ENCODE results near the gene DPP6.
"Not testable (repeated sequence)": the region's sequence is repeated elsewhere in the genome, so short reads cannot be mapped to it uniquely, and the experiment has no call there.

Gene DPP6

DNA sequence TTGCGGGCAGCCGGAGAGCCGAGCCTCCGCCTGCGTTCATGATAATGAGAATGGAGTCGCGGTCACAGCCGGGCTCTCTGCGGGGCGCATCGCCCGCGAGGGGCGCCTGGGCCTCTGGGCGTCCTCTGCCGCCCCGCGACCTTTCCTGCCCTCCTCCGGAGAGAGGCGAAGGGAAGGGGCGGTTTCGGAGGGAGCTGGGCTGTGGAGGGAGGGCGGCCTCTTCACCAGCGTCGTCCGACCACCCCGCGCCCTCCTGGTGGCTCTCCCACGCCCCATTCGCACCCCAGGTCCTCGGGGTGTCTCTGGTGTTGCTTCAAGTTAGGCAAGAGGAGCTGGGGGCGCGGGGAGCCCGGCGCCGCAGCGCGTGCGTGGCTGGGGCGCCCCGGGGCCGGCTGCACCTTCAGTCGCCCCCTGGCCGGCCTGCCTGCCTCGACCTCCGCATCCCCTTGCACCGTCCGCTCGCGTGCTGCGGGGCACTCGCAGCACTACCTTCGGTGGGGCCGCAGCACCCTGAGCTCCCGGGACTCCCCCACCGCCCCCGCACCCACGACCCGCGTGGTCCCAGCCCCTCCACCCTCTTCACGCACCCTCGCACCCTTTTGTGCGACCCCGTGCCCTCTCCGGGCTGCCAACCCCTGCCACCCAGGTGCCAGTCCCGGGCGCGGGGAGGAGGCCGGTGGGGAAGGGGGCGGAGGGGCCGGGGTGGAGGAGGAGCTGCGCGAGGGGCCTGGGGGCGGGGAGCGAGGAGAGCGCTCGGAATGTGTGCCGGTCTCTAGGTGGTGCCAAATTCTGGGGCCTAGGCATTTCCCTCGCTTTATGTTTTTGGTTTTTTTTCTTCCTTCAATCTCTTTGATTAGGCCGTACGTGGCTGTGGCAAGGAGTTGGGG lies at the start of gene DPP6:
TSS of gene DPP6 (plus strand) at position 756 of the 887 bp plus-strand sequence.
- not testable (repeated sequence) for DNase-seq (ENCODE audit: low read depth in 2 of 2)

DNA sequence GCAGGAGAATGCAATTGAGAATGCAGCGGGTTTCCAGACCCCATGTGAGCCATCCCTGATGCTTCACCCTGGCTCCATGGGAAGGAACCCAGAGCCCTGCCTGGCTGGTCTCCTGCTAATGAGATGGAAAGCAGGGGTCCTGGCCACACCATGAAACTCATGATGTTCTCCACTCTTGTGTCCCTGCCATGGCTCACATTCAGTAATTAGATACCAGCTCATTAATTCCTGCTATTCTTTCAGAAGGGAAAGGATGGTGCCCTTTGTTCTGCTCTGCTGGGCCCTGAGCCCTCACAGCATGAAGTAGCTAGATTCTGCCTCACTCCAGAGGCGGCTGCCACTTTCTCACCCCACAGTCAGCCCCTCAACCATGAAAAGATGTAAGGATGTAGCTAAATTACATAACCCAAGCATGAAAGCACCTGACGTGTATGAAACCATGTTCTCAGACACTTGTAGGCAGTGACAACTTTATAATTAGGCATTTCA lies 42.7 kb upstream of the DPP6 start:
- DNase-seq (ENCODE audit: low read depth in 2 of 2), result not testable (repeated sequence)

DNA sequence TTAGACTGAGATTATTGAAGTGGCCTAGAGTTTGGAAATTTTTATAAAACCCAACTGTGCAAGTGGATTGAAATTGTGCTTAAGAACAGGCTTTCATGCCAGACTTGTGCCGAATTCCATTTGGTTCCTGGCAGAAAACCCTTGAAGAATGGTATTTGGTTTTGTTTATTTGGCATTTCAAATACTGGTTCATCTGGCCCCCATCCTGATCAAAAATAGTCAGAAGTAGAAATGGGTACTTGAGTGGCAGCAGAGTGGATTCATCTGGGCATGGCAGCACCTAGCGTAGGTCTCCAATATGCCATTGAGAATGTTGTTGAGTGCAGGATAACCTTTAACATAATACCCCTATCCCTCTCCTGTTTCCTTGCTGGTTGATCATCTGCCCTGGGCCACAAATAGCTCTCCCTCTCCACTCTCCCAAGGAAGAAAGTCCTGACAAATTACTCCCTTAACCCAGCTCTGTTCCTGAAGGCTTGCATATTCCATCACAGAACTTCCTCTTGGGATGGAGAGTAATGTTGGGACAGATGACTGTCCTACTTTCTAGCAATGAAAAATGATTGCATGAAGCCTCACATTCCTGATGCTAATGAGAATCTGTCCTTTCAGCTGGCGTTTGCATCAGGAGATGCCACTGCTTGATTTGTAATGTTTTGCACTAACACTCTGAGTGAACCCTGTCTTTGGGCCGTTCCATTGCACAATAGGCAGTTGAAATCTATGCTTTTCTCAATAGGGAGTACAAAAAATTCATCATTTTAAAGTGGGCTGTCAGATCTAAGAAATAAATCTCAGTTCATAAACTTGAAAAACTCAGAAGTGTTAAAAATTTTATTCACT lies 41.3 kb upstream of the DPP6 start:
- DNase-seq (ENCODE audit: low read depth in 2 of 2), result not testable (repeated sequence)

DNA sequence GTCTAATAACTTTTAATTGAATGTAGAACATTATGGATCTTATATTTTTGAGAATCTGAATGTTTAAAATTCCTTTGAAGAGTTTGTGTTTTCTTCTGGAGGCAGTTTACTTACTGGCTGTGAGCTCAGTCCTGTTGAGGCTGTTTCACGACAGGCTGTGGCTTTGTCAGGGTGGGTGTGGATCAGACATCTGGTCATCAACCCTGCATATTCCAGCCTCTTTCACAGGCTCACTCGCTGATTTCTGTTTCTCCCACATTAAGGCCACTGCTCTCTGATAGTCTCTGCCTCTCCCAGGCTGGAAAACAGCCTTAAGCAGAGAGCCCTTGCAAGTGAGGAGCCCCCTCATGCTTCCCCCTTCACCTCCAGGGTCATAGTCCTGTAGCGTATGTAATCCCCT lies 39.4 kb upstream of the DPP6 start:
- DNase-seq (ENCODE audit: low read depth in 2 of 2), result not testable (repeated sequence)

DNA sequence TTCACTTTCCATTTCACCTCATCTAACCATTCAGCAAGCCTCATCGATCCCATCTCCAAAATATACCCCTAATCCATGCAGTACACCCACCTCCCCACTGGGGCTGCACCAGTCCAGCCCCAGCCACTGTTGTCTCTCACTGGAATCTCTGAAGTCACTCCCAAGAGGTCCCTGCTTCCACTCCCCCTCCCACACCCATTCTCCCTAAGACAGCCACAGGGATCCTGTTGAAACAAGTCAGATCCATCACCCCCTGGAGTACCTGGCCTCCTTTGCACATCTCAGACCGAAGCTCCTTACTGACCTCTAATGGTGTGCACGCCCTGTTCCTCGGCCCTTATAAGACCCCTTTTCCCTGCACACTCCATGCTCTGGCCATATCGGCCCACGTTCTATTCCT lies 36.6 kb upstream of the DPP6 start:
- DNase-seq (ENCODE audit: low read depth in 2 of 2), result not testable (repeated sequence)

DNA sequence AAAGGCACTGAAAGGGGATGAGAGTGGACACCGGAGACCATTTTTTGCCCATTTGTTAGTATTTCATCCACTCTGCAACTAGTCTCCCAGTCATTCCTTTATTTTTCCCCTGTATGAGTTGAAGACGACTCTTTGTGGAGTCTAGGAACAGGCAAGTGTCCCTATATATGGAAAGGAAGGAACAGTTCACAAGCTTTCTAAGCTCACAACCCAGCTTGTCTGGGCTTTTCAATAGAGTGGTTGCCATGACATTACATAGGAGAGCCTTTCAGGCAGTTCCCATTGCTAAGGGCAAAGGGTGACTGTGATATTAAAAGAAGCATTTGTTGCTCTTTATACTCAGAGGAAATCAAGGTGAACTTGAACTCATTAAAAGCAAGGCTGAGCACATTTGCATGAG lies 33.8 kb upstream of the DPP6 start:
- not testable (repeated sequence) for DNase-seq (ENCODE audit: low read depth in 2 of 2)

DNA sequence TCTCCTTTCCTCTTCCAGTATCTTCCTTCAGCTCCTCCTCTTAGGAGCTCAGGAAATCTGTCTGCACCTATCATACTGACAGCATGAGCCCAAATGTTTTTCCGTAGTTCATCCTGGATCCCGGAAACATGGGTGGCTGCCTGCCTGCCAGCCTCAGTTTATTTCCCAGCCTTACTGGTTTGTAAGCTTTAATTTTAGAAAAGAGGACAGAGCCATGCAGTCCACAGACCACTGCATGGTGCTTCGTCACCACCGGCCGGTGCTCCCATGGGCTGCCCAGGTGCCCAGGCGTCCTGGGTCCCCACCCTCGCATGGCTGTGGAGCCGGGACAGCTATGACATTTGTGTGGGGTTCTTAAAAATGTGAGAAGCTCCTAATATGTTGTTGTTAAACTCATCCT lies 24.4 kb upstream of the DPP6 start:
- DNase-seq (ENCODE audit: low read depth in 2 of 2), result not testable (repeated sequence)

DNA sequence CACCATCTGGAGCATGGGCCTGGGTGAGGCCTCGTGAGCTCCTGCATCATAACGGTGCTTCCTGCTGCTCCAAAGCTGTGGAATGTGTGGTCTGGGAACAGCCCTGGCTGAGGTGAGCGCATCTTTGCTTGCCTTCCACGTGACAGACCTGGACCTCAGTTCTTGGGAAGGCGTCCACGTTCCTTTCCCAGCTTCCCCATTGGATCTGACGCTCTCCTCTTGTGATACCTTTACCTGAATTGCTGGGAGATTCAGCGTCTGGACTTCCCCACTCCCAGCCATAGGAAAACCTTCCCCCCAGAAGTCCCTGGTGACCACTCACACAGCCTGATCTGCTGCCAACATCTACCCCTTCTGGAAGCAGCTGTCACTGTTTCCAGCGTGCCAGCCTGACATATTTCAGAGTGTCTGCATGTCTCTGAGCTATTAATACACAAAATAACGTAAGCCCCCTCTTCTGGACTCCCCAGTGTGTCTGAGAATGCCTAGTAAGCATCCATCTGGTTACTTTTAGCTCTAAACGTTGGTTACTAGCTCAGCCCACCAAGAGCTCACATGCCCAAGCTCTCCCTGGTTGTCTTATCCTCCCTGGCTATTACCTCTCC lies 21.6 kb upstream of the DPP6 start:
- DNase-seq (ENCODE audit: low read depth in 2 of 2), result not testable (repeated sequence)

DNA sequence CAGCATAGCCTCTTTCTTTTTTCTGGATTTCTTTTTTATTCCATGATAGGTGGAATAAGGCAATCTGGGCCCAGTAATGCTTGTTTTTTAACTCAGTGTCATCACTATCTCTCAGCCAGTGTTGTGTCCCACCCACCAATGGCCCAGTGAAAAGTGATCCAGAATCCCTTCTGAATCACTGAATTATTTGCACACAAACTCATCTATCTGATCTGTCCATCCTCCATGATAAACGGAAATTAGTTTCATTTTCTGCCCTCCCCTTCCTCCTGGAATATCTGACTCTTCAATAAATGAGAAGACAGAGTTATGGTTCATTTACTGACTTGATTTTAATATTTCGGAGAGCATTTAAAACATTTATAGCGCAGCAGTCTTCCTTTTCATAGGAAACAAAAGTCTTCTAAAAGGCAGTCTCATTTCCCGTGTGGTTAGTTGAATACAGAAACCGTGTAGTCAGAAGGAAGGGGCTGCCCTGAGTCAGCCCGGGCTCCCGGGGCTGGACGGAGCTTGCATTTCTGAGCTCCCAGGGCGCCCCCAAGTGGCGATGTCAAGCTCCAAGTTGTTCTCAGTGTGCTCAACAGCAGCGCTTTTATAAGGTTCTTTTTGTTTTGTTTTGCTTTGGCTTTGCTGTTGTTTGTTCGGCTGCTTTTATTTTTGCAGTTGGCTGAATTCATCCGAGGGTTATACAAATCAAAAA lies 12.6 kb upstream of the DPP6 start:
- DNase-seq (ENCODE audit: low read depth in 2 of 2), result peak in 1 of 2 experiments; percentile 14

DNA sequence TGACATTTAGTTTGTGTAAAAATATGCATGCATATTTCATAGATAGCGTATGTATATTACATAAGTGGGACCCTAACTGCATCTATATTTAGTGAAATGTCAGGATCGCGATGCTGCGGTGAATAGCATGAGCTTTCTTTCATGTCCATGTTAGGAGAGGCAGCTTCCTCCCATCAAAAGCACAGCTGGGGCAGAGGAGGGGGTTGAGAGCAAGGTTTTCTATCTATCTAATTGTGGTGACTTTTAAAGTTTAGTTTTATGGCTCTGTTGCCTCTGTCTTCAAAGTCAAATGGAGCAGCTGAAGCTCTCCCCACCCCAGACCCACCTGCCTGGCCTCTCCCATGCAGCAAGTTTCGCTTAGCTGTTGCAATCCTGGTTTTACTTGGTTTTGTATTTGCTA lies 1.8 kb upstream of the DPP6 start:
- DNase-seq (ENCODE audit: low read depth in 2 of 2), result not testable (repeated sequence)

DNA sequence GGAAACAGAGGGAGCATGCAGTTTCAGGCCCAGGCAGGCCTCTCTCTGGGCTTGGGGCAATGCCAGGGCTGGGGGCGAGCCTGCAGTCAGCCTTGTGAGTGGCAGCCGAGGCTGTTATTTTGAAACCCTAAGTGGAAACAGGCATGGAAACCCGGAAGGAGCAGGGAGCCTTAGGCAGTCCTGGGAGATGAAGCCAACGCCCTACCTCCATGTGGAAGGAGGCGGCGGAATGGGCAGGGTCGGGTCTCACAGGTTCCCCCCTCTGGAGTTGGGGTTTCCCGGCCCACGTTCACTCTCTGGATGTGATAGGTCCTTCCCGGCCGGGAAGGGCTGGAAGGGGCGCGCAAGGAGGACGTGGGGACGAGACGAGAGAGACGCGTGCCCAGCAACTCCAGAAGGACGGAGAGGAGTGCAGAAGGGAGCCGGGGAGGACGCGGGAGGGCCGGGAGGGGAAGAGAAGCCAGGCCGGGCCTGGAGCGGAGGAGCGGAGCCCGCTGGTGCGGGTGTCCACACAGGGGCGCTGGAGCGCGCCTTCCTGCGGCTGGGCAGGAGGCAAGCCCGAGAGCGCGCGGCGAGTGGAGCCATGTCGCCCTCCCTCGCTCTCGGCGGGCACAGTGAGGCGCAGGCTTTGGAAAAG lies 1.1 kb upstream of the DPP6 start:
- not testable (repeated sequence) for DNase-seq (ENCODE audit: low read depth in 2 of 2)

DNA sequence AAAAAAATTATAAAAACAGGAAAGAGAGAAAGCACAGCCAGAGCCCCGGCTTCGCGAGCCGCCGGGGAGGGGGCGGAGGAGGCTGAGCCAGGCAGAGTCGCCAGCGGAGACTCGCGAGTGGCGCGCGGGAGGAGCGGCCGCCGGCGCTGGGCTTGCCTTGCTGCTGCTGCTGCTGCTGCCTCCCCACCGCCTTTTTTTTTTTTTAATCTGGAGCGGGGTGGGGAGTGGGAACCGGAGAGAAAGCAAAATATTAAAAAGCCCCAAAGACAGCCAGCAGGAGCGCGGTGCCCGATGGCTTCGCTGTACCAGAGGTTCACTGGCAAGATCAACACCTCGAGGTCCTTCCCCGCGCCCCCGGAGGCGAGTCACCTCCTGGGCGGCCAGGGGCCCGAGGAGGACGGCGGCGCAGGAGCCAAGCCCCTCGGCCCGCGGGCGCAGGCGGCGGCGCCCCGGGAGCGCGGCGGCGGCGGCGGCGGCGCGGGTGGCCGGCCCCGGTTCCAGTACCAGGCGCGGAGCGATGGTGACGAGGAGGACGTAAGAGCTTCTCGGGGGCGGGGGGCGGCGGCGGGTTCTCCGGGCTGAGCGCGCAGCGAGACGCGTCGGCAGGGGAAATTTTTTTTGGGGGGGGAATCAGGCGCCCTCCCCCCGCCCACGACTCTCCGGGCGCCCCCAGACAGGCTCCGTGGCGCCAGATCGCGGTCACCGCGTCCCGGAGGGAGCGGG lies 493 bp downstream of the DPP6 start:
- not testable (repeated sequence) for DNase-seq (ENCODE audit: low read depth in 2 of 2)

DNA sequence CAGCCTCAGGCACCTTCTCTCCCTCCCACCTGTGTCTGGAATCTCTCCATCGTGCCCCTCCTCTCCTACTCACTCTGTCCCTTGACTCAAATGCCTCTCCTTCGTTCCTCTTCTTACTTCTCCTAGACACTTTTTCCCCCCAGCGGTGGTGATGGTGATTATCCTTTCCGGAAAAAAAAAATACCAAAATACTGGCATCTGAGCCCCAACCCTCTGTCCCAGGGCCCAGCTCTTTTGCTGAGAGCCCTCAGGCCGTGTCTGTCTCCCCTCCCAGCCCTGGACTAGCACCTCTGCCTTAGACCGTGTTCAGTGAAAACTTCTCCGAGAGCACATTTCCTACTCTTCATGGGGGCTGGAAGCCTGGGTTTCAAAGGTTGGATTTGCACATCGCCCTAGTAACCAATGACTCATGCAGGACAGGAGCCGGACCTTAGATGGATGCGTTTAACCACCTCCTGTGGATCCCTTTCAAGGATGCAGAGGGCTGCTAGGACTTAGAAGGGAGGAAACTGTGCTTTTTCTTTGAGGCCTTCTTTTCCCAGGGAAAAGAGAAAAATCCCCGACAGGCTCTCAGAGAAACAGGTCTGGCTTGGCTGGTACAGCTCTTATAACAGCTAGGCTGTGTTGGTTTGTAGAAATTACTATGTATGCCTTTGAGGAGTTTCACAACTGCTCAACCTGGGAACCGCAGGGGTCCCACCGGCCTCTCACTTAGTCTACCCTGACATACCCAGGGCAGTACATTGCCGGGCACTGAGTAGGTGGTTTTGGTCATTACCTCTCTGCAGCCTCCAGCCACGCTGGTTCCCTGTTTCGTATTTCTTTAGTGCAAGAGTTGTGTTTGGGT lies 1.5 kb downstream of the DPP6 start:
- DNase-seq (ENCODE audit: low read depth in 2 of 2), result not testable (repeated sequence)

DNA sequence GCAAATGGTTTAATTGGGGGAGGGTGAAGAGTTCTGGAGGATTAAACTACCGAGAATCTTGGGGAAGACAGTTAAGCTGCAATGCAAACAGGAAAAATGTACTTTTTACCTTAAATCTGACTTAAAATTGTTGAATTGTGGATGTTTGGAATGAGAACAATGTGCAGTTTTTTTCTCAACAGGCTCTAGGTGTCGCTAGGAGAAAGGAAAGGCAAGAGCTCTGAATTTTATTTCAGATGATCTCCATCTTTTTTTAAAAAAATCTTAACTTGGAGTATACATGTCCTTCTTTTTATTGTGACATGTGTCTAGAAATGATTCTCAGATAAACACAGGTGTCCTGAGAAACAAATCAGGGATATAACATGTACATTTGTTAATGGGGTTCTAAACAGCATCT lies 2.5 kb downstream of the DPP6 start:
- DNase-seq (ENCODE audit: low read depth in 2 of 2), result not testable (repeated sequence)

DNA sequence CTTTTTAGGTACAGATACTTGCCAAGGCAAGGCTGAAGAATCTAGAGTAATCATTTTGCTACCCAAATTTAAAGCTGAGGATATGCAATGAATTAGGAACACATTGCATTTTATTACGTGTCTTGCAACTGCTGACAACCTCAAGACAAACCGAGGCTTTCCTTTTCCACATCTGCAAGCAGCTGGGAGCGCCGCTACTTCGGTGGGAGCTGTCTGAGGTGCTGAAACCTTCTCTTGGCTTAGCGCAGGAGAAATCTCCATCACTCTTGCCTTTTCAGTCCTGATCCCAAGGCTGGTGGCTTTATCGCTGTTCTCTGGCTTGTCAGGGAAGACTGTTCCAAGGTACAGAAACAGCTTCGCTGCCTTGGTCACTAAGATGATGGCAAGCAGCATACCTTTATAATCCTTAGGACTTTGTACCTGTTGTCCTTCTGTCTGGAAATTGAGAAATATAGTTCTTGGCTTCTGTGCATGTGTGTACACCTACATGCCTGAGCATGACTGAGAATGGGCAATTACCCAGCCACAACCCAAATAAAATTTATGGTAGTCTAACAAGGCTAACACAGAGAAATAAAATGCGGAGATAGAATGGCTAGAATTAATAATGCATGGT lies 3.4 kb downstream of the DPP6 start:
- DNase-seq (ENCODE audit: low read depth in 2 of 2), result peak in 1 of 2 experiments; percentile 6

DNA sequence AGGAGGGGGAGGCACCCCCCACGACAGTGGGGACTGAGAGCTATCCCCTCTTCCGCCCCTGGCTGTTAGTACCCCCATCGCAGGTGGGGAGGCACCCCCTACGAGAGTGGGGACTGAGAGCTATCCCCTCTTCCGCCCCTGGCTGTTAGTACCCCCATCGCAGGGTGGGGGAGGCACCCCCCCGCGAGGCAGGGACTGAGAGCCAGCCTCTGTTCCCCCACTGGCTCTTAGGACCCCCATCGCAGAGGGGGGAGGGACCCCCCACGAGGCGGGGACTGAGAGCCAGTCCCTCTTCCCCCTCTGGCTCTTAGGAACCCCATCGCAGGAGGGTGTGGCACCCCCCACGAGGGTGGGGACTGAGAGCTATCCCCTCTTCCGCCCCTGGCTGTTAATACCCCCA lies 6.6 kb downstream of the DPP6 start:
- not testable (repeated sequence) for DNase-seq (ENCODE audit: low read depth in 2 of 2)

DNA sequence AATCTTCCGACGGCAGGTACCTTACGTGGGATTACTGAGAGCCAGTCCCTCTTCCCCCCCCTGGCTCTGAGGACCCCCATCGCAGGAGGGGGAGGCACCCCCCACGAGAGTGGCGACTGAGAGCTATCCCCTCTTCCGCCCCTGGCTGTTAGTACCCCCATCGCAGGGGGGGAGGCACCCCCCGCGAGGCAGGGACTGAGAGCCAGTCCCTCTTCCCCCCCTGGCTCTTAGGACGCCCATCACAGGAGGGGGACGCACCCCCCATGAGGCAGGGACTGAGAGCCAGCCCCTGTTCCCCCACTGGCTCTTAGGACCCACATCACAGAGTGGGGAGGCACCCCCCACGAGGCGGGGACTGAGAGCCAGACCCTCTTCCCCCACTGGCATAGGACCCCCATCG lies 8.4 kb downstream of the DPP6 start:
- DNase-seq (ENCODE audit: low read depth in 2 of 2), result not testable (repeated sequence)

DNA sequence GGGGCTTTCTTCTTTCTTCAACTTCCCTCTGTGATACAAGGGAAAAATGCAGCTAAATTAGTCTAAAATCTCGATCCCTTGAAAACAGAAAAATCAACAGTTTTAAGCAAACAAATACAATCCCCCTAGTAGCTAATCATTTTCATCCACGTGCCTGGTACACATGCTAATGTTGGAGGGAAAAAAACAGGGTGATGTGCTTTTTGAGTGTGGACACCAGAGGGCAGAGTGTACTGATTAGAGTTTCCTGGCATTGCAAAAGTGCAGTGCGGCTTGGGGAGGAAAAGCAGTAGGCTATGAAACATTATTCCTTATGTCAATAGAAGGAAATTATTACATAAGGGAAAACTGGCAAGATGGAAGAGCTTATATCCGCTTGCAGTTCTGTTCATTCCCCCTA lies 19.6 kb downstream of the DPP6 start:
- not testable (repeated sequence) for DNase-seq (ENCODE audit: low read depth in 2 of 2)

Measured in stimulated activated CD4-positive, alpha-beta T cell treated with anti-CD3 and anti-CD28 coated beads, Interleukin-12 subunit alpha, Interleukin-12 subunit beta, amount 100 ng/mL, for 24 hours (primary cell).